ENCODE data around the gene PLA2G4F. TPM values are rescaled to one million over a fixed set of nuclear protein-coding genes. Genes with fewer than 3 reads are reported as not detected.

Gene PLA2G4F
- total RNA-seq, 1 experiment from 2014 or later, result not detected

DNA sequence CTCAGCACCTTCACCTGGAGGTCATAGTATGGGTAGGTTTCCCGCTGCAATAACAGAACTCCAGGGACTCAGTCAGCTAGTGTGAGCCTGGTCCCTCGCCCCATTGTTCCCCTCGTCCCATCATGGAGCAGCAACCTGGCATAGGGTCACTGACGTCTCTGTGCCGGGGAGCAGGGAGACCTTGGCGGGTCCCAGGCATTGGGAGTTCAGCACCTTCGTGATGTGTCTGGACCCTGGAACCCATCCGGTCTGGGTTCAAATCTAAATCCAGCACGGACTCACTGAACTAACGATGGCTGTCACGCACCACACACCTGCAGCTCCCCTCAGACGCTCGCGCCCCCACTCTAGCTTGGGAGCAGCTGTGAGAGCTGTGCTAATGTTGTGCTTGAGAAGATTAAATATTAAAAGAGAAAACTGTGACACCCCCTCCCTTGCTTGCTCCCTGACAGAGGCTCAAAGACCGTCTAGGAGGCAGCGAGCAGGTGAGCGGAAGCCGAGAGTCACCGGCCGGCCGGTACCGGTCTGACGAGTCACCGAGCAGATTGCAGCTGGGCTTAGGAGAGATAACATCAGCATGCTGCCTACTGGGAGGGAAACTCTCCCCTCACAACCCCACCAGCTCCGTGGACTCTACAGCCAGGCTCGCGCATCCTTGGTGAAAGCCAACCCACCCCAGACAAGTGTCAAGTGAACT lies 742 bp downstream of the PLA2G4F start:
- no peaks in the 10 kb centered on the region for H3K9me3 Mint-ChIP-seq
- no peak overlapping the region for H4K5ac ChIP-seq (ENCODE audit: insufficient read length, low read depth, low read length)
- no peak overlapping the region for H3T11ph ChIP-seq (ENCODE audit: low read length)
- H4K91ac ChIP-seq (ENCODE audit: insufficient read length, low read depth, low read length), result no peak overlapping the region
- no peak overlapping the region for H3K4me3 Mint-ChIP-seq
- peaks cover 3 to 22% (median 8%) of the 10 kb centered on the region in 3 experiments; a peak in 6 of 7 replicates for H3K36me3 Mint-ChIP-seq (ENCODE audit: insufficient read depth in 1 of 3, low read depth in 3 of 3)
- no peaks in the 10 kb centered on the region for H3K23me2 ChIP-seq (ENCODE audit: insufficient read length, low read depth, low read length, poor library complexity, severe bottlenecking)
- H3K4me1 ChIP-seq (ENCODE audit: insufficient read depth, low read length), result no peaks in the 10 kb centered on the region
- no peak overlapping the region; a peak in 1 of 7 replicates for H3K27ac Mint-ChIP-seq
- no peak overlapping the region for H3K56ac ChIP-seq (ENCODE audit: insufficient read length, low read depth, low read length)
- no peak overlapping the region for H2BK5ac ChIP-seq (ENCODE audit: insufficient read length, low read length)
- no peak overlapping the region for H3K27ac ChIP-seq (ENCODE audit: insufficient read length, low read depth, low read length)
- no peak overlapping the region for H3K18ac ChIP-seq (ENCODE audit: insufficient read length, low read depth, low read length)
- H2BK120ac ChIP-seq (ENCODE audit: low read depth, low read length, poor library complexity, severe bottlenecking), result no peak overlapping the region
- H3K9ac ChIP-seq (ENCODE audit: extremely low read depth, insufficient read length, low read length), result no peak overlapping the region
- no peaks in the 10 kb centered on the region for H4K20me1 ChIP-seq (ENCODE audit: control insufficient read depth, insufficient read depth, insufficient read length)
- no peaks in the 10 kb centered on the region for H3K79me2 ChIP-seq (ENCODE audit: insufficient read depth, low read length)
- no peaks in the 10 kb centered on the region; the same call in 1 of the 2 replicates for H3K27me3 Mint-ChIP-seq (ENCODE audit: low read depth)
- no peak overlapping the region for H2BK15ac ChIP-seq (ENCODE audit: low read depth, low read length)
- no CpG with 5 or more reads among the region's 27 CpGs for WGBS (ENCODE audit: extremely low coverage, insufficient read length, low lambda C conversion rate)
- TF ChIP-seq, protein P1, sequence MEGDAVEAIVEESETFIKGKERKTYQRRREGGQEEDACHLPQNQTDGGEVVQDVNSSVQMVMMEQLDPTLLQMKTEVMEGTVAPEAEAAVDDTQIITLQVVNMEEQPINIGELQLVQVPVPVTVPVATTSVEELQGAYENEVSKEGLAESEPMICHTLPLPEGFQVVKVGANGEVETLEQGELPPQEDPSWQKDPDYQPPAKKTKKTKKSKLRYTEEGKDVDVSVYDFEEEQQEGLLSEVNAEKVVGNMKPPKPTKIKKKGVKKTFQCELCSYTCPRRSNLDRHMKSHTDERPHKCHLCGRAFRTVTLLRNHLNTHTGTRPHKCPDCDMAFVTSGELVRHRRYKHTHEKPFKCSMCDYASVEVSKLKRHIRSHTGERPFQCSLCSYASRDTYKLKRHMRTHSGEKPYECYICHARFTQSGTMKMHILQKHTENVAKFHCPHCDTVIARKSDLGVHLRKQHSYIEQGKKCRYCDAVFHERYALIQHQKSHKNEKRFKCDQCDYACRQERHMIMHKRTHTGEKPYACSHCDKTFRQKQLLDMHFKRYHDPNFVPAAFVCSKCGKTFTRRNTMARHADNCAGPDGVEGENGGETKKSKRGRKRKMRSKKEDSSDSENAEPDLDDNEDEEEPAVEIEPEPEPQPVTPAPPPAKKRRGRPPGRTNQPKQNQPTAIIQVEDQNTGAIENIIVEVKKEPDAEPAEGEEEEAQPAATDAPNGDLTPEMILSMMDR (conservative IDR thresholded peaks at IDR 0.05), result no peak
- no peak overlapping the region for H3K14ac ChIP-seq (ENCODE audit: insufficient read depth, low read length)
- H3K23ac ChIP-seq (ENCODE audit: insufficient read length, low read depth, low read length), result no peak overlapping the region
- H3K9me3 ChIP-seq (ENCODE audit: control insufficient read depth, low read depth, low read length), result no peaks in the 10 kb centered on the region
- no peak overlapping the region for H2AFZ ChIP-seq (ENCODE audit: low read length)
- no peak overlapping the region for H2BK12ac ChIP-seq (ENCODE audit: insufficient read length, low read depth, low read length)
- H3K79me1 ChIP-seq (ENCODE audit: insufficient read depth, low read depth, low read length, poor library complexity, severe bottlenecking), result no peaks in the 10 kb centered on the region
- peaks cover 3 to 9% of the 10 kb centered on the region in 2 experiments; a peak in 3 of 4 replicates for H3K4me1 Mint-ChIP-seq
- H3K4me2 ChIP-seq (ENCODE audit: insufficient read depth, insufficient read length, low read length), result no peak overlapping the region
- no peak overlapping the region for H2AK5ac ChIP-seq (ENCODE audit: insufficient read length, low read length)
- no peak for DNase-seq
- H4K8ac ChIP-seq (replicated peaks; ENCODE audit: insufficient read length, low read depth, low read length), result no peak overlapping the region
- H2BK20ac ChIP-seq (ENCODE audit: low read depth, low read length, poor library complexity, severe bottlenecking), result no peak overlapping the region
- H3K4ac ChIP-seq (ENCODE audit: low read depth, low read length), result no peak overlapping the region
- H3K27me3 ChIP-seq (ENCODE audit: insufficient read depth, low read length), result no peaks in the 10 kb centered on the region
